GM19467 (cell line): ENCODE results near the gene DIPK1B.

ENCODE experiments used
- ATAC-seq: cut with Tn5 transposase; IDR thresholded peaks from one replicate; pipeline ENCODE4 v1.9.1; 2021; ENCODE audit warnings: mild to moderate bottlenecking, moderate library complexity; ENCODE audit not compliant: unreplicated experiment

DIPK1B gene

DNA sequence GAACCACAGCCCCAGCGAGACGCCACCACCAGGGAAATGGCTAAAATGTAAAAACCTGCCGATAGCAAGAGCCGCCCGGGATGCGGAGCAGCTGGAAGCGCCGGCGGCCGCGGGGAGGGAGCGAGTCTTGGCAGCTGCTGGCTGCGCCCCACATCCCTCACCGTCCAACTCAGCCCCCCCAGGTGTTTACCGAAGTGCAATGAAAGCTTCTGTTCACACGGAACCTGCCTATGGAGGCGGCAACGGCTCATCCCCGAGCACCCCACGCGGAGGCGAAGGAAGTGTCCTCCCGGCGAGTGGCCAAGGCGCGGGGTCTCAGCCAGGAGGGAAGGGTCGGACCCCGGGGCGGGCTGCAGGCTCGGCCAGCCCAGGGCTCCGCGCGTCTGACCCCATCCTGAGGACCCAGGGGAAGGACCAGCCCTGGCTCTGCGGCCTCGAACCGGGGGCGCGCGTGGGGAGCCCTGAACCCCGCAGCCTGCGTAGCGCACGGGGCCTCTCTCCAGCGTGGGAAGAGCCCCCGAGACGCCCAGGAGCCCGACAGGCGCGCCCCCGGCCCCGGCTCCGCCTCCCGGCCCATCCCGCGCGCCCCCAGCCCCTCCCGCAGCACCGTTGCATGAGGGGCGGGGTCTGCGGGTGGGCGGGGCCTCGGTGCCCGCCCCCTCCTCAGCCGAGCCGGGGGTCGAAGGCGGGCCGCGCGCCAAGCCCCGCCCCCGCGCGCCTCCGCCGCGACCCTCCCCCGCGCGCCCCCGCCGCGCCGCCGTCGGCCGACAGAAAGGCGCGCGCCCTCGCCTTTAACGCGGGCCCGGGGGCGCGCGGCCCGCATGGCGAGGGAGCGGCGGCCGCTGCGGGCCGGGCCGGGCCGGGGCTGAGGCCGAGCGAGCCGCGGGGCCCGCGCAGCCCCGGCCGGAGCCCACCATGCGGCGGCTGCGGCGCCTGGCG is at the start of gene DIPK1B:
TSS of gene DIPK1B (plus strand) at position 822 of the 939 bp plus-strand sequence. CDS start at position 916, 94 bp downstream.
- no peak for ATAC-seq

DNA sequence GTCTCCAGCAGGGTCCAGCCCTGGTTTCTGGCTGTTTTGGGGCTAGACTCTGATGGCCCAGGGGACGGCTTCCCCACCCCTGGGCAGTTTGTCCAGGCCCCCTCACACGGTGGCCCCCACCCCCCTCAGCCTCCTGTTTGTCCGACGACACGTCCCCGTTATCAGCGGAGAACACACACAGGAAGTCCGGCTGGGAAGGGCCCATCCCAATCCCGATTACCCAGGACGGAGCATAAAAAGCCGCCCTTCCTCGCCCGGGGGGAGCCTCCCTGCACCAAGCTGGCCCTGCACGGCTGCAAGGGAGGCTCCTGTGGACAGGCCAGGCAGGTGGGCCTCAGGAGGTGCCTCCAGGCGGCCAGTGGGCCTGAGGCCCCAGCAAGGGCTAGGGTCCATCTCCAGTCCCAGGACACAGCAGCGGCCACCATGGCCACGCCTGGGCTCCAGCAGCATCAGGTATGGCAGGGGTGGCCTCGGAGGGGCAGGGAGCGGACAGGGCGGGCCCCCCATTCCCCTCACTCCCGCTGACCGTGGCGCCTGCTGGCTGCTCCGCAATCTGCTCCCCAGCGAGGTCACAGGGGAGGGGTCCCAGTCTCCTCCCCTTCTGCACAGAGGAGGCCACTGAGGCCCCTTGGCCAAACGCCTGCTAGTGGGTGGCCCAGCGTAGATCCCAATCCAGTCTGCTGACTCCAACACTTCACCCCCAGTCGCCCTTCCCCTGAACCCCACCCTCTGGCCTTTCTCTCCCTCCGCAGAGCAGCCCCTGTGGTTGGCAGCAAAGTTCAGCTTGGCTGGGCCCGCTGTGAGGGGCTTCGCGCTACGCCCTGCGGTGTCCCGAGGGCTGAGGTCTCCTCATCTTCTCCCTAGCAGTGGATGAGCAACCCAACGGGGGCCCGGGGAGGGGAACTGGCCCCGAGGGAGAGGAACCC is 49.5 kb upstream of the DIPK1B start, which contains the start of gene EGFL7:
TSS of gene EGFL7 (plus strand) at position 261 of the 926 bp plus-strand sequence. CDS start 5,367 bp downstream, outside the sequence.
- no peak for ATAC-seq

DNA sequence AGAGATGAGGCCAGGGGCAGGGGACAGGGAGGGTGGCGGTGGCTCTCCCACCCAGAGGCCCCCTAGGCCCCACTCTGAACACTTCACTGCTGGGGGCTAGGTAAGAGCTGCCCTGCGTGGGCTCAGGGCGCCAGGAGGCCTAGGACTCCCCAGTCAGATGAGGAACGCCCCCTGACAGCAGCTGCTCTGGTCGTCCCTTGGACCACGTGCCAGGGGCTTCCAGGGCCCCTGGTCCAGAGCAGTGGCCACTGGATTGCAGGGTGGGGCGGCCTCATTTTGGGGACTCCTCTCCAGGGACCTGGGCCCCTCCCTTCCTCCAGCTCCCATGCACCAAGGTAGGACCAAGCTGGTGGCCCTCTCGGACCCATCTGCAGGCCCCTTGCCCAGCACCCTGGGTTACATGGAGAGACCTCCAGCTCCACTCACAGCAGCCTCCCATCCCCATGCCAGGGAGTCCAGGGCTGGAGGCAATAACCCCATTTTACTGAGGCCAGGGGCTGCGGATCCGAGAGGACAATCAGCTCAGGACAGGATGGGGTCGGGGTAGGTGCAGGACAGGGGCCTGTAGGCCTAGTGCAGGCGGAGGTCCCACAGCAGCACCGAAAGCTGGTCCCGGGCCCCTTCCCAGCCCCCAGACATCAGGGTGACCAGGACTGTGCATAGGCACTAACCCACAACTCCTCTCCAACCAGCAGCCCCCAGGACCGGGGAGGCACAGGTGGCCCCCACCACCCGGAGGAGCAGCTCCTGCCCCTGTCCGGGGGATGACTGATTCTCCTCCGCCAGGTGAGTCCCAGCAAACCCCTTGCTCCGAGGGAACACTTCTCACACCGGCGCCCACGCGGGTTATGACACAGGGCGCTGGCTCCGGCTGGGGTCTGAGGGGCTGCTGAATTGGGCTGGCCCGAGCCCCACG is 48.1 kb upstream of the DIPK1B start:
- ATAC-seq: no peak

DNA sequence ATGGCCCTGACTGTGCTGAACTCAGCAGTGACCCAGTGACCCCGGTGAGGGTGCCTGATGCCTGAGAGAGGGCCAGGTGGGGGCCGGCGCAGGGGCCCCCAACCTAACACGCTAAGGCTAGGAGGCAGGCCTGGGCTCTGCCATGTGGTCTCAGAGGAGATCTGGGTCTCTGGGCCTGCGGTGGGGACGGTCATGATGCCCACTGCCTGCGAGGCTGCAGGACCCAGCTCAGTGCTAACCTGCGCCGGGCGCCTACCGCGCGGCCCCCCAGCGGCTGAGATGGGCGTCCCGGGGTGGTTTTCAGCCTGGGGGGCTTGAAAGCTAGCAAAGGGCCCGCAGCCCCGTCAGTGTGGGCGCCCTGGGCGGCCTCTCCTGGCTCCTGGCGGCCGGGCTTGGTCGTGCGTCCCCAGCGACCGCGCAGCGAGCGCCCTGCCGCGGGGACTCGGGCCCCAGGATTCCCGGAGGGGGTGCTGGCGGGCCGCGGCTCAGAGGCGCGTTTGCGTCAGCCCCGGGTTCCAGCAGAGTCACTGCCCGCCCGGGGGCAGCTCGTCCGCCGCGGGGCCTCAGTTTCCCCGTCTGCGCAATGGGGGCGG is 47.2 kb upstream of the DIPK1B start:
- no peak for ATAC-seq

DNA sequence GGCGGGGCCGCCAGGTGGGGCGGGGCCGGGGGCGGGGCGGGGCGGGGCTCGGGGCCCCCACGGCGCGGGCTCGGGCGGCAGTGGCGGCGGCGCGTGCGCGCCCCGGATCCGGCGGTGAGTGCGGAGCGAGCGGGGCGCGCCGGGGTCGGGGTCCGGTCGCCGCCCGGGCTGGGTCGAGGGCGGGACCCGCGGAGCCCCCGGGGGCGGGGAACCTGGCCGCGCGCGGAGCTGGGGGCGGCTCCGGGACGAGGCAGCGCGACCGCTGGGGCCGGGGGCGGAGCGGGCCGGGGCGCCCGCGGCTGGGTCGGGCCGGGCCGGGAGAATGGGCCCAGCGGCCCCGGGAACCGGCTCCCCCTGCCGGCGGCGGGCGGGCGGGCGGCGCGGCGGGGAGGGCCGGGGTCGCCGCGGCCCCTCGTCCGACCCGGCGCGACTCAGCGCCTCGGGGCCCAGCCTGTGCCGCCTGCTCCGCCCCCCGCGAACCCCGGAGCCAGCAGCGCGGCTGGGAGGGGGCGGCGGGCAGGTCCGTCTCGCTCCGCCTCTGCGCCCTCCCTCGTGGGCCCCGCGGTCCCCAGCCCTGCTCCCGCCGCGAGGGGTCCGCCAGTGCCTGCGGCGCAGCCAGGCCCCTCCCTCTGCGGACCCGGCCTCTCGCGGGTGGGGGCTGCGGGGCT is 46.5 kb upstream of the DIPK1B start:
- no peak for ATAC-seq

DNA sequence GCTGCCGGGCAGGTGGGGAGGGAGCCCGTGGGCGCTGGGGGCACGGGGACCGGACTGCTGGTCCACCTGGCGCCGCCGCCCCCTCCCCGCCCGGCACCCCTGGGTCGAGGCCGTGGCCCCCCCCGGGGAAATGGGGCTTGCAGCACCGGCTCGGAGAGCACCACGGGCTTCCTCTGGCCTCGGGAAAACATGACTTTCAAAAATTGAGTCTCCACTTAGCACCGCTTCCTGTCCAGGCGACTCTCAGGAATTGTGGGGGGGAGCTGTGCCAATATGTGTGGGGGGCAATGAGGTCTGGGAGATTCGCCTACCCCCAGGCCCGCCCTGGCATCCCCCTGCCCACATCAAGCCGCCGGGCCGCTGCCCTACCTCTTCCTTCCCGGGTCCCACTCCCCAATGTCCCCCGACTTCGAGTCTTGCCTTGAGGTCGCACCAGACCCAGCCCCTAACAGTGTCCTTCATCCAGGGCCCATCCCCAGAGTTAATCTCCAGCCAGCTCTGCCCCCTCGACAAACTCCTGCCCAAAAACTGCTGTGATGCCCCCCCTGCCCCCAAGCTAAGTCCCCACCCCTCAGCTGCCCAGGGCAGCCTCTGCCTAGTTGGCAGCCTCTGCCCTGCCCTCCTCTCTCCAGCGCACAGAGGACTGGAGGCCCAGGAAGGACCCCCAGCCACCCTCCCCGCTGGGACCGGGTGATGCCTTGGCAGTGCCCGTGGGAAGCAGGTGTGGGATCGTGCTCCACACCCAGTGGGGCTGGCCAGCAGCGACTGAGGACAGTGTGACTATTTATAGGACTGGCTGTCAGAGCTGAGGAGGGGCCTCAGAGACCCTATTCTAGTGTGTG is 45.8 kb upstream of the DIPK1B start:
- no peak for ATAC-seq

DNA sequence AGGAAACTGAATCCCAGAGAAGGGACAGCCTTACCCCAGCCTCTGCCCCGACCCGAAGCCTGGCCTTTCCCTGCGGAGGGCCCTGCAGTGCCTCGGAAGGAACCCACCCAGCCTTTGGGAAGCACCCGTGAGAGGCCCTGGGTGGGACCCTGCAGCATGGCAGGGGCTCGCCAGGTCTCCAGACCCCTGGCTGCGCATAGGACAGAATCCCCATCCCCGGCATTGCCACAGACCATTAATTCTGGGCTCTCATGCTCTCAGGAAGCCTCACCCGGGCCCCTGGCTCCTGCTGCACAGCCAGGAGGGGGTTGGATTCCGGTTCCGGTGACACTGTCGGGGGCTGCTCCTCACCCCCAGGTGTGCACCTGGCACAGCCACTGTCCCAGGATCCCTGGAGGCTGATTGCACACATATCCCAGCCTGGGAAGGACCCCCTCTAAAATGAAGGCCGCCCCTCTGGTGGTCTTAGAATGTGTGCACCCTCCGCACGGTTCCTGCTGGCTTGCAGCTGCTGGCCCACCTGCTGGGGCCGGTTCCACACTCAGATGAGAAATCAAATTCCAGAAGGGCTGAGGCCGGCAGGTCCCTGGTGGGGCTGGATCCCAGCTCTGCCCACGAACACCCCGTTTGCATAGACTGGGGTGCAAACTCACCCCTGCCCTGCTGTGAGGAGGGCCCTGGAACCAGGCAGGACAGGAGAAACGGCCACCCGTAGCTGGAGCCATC is 45.0 kb upstream of the DIPK1B start:
- ATAC-seq: no peak

DNA sequence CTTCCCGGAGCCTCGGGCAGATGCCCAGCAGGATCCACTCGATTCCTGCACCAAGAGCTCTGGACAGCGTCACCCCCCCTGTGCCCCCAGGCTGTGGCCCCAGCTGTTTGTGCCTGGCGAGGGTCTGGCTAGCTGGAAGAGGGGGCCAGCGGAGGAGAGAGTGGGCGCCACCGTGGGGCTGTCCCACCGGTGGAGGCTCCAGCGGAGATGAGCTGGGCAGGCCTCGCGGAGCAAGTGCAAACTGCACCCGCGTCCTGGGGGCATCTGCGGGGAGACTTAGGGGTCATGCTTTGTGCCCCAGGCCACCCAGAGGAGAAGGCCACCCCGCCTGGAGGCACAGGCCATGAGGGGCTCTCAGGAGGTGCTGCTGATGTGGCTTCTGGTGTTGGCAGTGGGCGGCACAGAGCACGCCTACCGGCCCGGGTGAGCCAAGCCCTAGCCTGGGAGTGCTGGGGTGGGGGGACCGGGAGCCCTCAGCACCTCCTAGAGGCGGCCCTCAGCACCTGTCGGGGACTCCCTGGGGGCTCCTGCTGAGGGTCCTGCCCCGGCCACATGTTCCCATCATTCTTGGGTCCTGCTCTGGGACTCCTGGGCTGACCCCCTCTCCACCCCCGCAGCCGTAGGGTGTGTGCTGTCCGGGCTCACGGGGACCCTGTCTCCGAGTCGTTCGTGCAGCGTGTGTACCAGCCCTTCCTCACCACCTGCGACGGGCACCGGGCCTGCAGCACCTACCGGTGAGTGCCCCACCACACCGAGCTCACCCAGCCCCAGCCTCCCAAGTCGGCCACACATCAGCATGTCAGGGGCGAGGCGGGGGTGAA is 44.2 kb upstream of the DIPK1B start:
- ATAC-seq: no peak

DNA sequence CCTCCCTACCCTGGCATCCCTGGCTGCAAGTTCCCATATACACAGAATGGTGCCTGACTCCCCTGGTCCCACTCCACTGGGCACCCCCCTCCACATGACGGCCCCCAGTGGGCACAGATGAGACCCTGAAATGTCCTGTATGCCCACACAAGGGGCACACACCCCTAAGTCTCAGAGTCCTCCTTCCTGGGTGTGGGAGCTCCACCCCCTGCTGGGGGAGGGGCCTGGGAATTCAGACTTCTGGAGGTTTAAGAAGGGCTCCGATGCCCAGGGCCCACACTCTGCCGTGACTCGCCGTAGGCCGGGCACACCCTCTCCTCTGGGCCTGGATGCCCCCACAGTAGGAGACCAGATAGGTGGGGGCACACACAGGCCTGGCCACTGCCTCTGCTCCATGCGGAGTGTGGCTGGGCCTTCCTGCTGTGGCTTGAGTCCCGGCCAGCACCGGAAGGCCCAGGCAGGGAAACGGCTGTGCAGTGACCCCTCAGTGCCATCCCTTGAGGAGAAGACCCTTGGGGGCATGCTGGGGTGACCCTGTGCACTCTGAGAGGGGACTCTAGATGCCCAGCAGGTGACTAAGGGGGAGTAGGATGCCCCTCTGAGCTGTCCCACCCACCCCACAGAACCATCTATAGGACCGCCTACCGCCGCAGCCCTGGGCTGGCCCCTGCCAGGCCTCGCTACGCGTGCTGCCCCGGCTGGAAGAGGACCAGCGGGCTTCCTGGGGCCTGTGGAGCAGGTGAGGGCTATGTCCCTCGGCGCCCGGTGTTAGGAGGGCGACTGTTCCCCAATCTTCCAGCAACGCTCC is 43.2 kb upstream of the DIPK1B start:
- no peak for ATAC-seq

DNA sequence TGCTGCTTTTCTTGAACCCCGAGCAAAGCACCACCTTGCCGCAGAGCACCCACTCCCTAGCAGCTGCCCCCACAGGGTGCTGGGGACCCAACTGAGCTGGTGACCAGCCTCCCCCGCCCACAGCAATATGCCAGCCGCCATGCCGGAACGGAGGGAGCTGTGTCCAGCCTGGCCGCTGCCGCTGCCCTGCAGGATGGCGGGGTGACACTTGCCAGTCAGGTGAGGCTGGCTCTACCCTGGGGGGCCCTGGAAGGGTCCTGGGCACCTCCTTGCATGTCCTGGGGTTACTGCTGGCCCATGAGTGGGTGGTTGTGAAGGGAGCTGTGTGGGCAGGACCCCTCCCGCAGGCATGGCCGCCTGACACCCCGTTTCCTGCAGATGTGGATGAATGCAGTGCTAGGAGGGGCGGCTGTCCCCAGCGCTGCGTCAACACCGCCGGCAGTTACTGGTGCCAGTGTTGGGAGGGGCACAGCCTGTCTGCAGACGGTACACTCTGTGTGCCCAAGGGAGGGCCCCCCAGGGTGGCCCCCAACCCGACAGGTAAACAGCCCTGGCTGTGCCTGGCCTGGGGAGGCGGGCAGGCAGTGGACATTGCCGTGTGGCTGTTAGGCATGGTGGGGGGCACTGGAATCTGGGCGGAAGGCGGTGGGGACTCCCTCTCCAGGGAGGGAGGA is 42.4 kb upstream of the DIPK1B start:
- ATAC-seq: no peak

DNA sequence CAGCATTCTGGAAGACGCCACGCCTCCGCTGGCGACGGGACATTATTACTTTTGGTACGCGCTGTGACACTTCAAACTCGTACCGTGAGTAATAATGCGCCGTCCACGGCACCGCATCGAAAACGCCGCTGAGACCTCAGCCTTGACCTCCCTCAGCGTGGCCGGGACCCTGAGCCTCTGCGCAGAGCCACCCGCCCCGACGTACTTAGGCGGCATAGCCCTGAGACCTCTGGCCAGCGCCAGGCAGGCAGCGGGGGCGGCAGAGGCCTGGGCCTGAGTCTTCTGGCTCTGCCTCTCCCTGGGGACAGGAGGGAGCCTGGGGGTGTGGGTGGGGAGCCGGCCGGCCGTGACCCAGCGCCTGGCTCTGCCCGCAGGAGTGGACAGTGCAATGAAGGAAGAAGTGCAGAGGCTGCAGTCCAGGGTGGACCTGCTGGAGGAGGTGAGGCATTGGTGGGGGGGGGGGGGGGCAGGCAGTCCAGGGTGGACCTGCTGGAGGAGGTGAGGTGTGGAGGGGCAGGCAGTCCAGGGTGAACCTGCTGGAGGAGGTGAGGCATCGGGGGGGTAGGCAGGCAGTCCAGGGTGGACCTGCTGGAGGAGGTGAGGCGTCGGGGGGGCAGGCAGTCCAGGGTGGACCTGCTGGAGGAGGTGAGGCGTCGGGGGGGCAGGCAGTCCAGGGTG is 41.7 kb upstream of the DIPK1B start:
- no peak for ATAC-seq

DNA sequence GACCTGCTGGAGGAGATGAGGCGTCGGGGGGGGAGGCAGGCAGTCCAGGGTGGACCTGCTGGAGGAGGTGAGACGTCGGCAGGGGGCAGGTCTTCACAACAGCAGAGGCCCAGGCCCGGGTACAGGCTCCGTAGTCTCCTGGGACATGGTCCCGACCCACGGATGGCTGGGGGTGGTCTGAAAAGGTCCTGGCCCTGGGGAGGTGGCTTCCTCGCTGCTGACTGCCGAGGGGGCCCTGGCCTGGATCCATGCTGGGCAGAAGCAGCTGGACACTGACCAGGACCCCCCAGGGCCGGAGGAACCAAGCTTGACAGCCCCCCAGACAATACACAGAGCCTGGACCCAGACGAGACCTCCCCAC is 41.1 kb upstream of the DIPK1B start:
- ATAC-seq: no peak

DNA sequence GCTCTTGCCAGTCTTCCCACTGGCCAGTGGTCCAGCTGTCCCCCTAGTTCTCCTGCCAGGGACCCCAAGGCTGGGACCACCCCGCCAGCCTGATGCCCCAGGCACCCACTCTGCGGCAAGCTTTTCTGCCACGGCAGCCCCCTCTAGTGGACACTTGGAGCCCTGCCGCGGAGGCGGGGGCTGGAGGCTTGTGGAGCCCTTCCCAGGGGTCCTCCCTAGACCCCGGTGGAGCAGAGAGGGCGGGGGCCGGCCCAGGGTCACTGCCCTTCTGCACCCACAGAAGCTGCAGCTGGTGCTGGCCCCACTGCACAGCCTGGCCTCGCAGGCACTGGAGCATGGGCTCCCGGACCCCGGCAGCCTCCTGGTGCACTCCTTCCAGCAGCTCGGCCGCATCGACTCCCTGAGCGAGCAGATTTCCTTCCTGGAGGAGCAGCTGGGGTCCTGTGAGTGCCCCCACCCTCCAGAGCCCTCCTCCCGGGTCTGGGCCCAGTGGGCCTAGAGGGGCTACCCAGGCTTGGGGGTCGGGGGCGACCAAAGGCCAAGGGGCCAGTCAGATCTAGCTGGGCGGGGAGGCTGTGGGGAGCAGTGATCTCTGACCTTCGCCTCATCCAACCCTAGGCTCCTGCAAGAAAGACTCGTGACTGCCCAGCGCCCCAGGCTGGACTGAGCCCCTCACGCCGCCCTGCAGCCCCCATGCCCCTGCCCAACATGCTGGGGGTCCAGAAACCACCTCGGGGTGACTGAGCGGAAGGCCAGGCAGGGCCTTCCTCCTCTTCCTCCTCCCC is 40.5 kb upstream of the DIPK1B start:
- no peak for ATAC-seq

DNA sequence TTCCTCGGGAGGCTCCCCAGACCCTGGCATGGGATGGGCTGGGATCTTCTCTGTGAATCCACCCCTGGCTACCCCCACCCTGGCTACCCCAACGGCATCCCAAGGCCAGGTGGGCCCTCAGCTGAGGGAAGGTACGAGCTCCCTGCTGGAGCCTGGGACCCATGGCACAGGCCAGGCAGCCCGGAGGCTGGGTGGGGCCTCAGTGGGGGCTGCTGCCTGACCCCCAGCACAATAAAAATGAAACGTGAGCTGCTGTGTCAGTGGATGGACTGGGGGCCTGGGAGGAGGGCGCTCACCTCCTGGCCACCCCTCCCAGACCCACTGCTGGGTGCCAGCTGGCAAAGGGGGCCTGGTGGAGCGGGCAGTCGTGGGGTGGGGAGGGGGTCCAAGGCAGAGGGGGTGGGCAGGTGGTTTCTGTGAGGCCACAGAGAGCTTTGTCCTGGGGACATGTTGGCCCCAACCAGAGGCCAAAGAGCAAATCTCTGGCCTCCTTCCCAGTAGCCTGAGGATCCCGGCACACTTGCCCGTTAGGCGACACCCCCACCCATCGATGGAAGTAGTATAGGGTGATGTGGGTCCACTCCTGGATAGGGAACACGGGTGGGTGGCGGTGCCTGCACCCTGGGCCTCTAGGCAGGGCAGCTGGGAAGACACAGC is 39.8 kb upstream of the DIPK1B start:
- no peak for ATAC-seq
